Right renal cortex interstitium (tissue), 3 donors: ENCODE data around the gene SYT8. TPM values are rescaled to one million over a fixed set of nuclear protein-coding genes. Genes with fewer than 3 reads are reported as not detected.

ENCODE experiments used
- DNase-seq, 3 donors: peaks; one replicate each; pipeline ENCODE4 v3.0.0-alpha.2; 2013; ENCODE audit warnings: low read depth in 3 of 3, low spot score in 2 of 3
- polyA plus RNA-seq, 3 donors: library from polyadenylated mRNA; unstranded; fragments of 120-200 nt; gene quantifications; one replicate each; pipeline ENCODE4 v1.2.1, GENCODE V29; 2013; ENCODE audit not compliant: insufficient read length in 3 of 3

The SYT8 gene
- polyA plus RNA-seq, 3 donors: 0.33 TPM; not detected in 2

DNA sequence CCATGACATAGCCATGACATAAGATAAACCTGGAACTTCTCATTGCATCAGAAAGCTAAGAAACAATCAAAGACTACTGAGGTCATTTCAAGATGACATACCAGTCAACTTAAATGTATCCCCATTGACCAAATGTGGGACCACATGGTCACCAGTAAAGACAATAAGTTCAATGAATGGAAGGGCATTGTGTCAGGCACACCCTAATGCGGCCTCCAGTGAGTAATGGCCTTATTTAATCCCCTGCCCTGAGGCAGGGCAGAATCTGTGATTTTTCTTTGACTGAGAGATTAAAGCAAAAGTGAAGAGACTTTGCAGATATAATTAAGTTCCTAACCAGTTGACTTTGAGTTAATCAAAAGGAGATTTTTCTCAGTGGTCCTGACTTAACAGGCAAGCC is 17.3 kb upstream of the SYT8 start:
- no peak for DNase-seq

DNA sequence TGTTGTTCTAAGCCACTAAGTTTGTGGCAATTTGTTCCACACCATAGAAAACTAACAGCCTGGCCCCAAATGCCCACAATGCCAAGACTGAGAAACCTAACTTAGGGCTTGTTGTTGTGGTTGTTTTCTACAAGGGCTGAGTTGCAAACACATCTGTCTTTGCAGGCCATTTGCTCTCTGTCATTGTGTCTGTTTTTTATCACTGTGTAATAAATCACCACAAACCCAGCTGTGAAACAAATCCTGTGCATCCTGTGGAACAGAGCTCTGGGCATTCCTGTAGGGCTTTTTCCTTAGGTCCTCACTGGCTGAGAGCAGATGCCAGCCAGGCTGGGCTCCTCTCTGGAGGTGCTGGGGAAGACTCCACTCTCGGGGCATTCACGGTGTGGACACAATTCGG is 15.7 kb upstream of the SYT8 start:
- DNase-seq: no peak

DNA sequence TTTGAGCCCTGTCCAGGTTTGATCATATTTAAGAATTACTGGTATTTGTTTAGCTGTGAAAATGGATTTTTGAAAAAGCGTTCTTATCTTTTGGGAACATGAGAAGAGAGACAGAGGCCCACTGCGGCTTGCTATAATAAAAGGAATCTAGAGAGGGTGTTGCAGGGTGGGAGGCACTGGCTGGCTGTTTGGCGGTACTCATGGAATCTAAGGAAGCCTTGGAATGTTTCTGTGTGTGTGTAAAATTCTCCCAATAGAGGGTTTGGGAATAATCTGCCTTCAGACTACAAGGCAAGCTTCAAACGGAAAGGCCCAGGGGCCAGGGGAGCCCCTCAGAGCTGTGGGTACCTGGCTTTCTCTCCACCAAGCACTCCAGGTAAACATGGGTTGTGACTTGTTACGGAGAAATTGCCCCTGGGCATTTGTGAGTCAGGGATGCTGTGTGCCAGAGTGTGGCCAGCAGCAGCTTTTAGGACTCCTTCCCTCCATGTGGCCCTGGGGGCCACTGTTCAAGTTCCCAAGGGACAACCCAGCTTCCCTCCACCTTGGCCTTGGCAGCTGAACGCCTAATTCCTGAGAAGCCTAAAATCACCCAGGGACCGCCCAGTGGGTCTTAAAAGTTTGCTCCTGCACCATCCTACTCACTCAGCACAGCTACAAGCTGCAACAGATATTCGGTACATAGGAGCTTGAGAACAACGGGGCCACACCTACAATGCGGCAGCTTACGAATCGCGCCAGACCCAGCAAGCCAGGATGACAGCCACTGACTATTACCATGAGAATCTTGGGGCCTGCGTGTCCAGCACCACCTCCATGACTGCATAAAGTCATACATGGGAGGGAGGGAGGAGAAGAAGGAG is 14.1 kb upstream of the SYT8 start:
- no peak for DNase-seq

DNA sequence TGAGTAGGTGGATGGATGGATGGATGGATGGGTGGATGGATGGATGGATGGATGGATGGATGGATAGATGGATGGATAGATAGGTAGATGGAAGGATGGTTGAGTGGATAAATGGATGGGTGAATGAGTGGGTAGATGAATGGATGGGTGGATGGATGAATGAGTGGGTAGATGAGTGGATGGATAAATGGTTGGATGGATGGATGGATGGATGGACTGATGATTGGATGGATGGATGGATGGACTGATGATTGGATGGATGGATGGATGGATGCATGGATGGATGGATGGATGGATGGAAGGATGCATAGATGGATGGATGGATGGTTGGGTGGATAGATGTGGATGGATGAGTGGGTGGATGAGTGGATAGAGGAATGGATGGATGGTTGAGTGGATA is 13.2 kb upstream of the SYT8 start:
- no peak for DNase-seq

DNA sequence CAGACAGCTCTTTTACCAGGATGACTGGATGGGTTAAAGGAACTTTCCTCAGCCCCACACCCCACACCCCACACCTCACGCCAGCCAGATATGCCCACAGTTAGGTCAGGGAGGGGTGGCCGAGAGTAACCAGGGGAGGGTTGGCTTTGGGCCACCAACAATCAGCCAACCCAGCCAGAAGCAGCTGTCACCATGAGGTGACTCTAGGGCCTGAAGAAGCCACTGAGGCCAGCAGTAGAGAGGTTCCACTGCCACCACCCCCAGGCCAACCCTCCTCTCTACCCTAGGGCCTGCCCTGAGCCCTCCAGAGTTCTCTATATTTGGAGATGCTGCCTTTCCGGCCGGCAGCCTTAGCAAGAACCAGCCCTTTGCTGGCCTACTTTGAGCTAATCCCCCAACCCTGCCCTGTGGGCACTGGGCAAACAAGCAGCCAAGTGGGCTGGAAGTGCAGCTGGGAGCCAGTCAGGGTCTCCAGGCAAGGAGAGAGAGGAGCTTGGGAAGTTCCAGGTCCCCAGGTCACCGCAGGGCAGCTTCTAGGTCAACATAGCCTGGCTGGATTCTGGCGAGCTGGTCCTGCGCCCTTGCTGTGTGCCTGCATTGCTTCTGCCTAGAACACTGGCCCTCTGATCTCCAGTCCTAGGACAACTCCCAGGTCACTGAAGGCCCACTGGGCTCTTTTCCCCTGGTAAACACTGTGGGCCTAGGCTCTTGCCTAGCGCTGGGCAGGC is 12.0 kb upstream of the SYT8 start:
- no peak for DNase-seq

DNA sequence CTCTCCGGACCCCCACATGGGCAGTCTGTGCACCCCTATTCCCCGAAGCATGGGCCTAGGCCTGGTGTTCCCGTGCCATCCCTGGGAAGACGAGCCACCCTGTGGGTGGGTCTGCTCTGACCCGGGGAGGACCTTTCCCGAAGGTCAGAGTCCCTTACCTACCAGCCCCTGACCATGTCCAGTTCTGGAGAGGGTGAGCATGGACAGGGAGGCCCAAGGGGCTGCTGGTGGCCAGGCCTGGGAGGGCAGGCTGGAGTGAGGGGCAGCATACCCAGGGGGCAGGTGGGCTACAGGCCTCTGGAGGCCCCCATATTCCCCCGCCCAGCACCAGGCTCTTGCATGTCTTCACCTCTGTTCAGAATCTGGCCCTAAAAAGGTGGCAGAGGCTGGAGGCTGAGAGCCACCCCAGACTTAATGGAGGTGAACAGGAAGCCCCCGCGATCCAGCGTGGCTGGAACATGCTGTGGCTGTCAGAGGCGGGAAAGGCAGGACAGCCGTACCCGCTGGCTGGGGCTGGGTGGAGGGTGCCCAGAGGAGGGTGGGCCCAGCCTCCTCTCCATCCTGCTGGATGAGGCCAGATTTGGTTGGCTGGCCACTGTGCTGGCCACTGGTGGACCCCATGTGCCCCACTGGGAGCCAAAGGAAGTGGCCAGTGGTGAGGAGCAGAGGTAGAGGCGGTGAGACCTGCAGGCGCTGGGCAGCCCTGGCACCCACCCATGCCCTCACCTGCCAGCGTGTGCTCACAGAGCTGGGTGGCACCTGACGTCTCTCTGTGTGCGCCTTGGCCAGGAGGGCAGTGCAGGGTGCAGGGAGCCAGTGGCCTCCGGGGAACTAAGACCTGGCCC is 11.2 kb upstream of the SYT8 start:
- DNase-seq: no peak

DNA sequence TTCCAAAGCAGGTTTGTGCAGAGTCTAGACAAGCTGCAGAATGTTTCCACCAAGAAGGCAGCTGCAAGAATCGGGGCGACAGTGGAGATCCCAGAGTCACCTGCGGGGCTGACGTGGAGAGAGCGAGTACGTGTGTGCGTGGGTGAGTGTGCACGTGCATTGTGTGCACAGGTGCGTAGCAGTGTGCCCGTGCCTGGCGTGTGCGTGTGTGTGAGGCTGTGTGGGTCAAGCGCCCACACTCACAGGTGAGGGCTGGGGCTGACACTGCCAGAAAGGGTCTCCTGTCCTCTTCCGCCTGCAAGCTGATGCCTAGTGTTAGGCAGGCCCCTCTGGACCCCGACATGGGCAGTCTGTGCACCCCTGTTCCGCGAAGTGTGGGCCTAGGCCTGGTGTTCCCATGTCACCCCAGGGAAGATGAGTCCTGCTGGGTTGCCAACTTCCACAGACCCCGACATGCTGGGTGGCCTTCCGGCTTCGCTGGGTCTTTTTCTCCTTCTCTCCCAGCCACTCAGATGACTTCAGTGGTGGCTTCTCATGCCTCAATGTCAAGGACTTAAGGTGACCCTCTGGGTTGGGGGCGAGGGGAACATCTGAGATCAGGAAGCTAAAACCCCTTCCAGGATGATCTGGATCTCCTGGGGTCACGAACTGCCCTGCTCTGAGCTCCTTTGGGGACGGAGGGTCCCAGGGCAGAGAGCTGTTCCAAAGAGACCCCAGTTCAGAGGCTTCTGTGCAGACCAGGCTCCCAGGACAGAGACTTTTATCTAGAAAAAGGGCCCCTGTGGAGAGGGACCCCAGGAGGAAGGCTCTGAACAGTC is 10.4 kb upstream of the SYT8 start:
- no peak for DNase-seq

DNA sequence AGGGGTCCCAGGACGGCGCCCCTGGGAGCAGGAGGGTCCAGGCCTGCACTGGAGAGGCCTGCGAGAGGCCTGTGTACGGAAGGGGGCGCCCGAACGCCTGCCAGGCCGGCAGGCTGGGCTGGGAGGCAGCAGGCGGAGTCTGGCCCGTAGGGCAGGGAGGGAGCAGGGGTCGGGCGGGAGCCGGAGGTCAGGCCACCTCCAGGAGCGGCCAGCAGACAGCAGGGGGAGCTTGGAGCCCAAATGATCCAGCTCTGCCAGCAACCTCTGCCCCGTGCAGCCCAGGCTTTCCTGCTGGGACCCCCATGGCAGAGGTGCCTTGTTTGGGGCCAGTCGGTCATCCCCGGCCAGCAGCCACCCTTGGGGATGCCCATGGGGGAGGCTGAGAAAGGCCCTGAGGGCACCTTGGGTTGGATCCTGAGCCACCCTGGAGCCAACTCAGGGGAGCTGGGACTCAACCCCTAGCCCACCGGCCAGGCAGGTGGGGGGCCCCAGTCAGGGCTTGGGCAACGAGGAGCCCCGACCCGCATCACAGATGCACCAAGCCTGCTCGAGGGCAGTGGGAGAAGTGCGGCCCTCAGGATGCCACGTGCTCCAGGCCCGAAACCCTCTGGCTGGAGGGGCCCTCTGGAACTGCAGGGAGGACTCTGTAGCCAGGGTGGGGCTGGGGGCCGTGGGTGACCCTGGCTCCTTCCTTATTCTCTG is 9.6 kb upstream of the SYT8 start:
- no peak for DNase-seq

DNA sequence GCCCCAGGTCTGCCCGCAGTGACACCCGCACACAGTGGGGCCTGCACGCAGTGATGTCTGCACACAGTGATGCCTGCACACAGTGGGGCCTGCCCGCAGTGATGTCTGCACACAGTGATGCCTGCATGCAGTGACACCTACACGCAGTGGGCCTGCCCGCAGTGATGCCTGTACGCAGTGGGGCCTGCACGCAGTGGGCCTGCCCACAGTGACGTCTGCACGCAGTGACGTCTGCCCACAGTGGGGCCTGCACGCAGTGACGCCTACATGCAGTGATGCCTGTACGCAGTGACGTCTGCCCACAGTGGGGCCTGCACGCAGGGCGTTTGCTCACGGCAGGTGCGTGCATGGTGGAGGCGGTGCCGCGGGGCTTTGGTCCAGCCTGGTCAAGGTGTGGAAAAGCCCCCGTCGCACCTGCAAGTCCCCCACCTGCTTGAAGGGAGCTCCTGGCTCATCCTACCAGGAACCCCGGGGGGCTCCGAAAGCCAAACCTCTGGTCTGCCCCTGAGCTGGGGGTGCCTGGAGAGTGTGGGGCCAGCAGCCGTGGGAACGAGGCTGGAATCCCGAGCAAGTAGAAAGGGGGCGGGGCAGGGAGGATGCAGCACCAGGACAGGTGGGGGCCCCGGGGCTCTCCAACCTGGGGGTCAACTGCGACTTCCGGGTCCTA is 8.9 kb upstream of the SYT8 start:
- DNase-seq: no peak

DNA sequence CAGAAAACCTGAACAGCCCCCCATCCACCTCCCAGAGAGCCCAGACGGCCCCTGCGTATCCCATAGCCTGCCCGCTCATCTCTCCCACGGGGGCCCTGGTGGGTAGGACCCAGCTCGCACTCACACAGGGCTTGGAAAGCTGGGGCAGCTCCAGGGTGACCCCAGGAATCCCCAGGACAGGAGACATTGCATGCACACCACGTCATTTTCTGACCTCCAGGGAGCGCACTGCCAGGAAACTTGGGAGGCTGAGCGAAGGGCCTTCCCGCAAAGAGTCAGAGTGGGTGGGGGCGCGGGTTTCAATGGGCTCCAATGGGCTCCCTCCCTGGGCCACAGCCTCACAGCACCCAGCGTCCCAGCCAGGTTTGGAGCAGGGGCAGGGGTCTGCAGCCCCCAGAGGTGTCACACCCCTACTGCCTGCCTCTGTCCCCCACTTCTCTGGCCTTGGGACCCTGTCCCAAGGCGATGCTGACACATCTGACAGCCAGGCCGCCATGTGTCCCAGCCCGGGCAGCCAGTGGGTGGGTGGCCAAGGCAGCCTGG is 8.2 kb upstream of the SYT8 start:
- no peak for DNase-seq

DNA sequence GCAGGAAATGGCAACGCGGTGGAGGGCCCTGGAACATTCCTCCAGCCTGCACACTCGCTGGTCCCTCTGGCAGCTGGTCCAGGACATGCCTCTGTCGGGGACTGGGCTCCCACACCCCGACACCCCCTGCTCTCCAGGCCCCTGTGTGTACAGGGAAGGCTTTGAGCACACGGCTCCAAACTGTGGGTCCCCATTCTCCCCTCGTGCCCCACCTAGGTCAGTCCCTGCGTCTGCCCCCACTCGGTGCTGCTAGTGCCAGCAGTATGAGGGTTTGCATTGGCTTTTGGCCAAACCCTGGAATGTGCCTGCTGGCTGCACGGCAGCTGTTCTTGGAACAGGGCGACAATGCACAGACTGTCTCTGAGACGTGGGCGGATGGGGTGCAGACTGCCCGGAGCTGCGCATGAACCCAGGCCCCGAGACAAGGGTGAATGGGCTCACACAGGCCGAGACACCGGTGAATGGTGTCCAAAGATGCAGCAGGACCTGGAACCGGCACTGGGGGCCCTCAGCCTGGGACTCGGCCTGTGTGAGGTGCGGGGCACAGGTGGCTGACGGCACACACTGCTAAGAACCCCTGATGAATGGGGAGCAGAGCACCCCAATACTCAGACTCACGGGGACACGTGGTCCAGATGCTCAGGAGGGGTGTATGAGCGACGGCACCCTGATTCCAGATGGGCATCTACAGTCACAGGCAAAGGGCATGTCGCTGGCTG is 7.5 kb upstream of the SYT8 start:
- DNase-seq: no peak

DNA sequence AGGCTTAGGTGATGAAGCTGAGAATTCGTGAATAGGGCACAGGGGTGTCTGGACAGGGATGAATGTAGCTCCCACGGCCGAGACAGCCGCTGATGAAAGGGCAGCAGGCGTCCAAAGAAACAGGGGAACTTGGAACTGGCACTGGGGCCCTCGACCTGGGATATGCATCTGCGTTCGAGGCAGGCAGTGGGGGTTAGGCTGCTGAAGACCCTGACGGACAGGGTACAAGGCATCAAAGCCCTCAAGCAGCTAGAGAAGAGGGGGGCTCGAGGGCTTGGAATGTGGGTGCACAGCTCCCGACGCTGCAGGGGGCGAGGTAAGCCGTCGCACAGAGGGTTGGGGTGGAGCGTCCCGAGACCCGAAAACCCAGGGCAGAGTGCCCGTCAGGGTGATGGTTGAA is 6.9 kb upstream of the SYT8 start:
- DNase-seq: no peak

DNA sequence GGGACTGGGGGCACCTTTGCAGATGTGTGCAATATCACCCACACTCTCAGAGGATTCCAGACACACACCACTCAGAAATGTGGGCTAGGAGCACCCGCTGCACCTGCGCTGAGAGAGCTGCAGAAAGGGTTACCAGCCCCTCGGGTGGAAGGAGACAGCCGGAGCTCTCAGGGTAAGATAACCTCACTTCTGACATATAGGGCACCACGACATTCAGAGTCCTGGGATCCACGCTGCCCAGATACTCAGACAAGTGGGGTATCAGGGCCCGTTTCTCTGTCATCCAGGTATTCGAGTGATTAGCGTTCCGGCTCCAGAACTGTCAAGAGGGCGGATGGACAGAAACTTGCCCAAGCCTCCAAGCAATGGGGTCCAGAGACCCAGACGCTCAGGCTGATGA is 6.2 kb upstream of the SYT8 start:
- no peak for DNase-seq

DNA sequence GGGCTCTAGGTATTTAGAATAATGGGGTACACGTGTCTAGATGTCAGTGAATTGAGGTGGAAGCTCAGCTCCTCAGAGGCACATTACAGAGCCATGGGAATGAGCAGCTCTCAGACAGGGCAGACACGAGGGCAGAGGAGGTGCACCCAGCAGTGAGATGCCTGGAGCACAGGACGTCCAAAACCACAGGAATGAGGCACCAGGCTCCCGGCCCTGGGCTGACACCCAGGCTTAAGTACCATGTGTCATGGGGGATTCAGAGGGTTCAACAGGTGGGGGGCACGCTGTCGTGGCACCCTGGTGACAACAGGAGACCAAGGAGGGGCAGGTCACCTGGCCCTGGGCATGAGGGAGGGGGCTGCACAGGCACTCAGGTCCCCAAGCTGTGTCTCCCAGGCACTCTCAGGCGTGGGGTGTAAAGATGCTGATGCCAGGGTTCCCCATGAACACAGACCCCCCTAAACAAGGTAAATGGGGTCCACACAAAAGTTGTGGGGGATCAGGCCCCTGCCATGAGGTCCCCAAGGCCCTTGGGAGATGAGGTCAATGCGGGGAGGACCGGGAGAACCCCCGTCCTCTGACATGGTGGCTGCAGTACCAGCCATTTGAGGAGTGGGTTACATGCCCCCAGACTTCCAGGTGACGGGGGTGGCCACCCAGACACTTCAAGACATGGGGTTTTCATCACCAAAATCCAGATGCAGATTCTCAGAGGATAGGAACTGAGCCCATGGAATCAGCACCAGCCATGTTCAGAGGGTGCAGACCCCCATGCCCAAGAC is 5.6 kb upstream of the SYT8 start:
- DNase-seq: no peak

DNA sequence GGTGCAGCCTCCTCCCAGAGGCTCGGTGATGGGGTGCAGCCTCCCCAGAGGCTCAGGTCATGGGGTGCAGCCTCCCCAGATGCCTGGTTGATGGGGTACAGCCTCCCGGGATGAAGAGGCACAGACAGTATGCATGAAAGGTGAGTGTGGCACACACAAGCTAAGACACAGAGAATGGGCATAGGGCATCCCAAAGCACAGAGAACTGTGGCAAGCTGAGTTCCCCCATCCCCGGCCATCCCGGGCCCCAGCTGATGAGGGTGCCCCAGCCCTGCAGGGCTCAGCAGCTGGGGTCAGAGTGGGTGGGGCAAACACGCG is 4.8 kb upstream of the SYT8 start:
- DNase-seq: no peak

DNA sequence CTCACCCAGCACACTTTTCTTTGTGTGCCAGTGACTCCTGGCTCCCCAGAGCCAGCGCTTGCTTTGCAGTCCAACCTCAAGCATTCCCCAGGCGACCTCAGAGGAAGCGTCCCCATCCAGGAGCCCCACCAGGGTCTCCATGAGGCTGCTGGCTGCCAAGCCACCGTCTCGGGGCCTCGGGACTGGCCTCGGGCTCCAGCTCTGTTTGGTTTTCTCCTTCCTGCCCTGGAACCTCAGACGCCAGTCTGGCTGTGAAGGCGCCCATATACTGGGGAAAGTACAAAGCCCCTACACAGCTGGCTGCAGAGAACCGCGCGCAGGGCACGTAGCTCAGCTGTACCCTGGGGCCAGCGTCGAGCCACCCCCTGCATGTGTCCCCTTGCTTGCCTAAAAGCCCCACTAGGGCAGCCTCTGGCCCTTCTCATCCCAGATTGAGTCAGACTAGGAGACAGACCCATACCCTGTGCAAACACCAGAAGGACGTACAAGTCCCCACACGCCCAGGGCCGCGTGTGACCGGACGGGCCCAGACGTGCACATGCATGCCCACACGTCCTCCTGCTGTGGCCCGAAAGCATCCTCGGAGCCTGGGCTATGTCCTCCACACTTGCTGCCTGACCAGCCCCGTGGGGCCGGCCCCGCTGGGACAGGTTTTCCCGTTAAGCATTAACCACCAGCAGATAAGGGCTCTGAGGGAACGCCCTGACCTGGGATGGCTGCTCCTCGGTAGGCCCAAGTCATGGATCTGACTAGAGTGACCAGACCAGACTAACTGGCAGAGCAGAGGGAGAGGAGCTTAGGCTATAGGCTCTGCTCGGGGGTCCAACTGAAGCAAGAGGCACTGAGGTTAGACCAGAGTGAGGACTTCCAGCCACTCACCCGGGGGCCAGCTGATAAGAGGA is 4.2 kb upstream of the SYT8 start:
- DNase-seq: no peak
